GM23338 (cell line): ENCODE results near the gene MDN1. TPM values are rescaled to one million over a fixed set of nuclear protein-coding genes. Genes with fewer than 3 reads are reported as not detected.
A peak's percentile ranks its signal among the peaks of the same experiment; 100 is the strongest.

Experiments
- ATAC-seq: fragments of 200-7000 bp; cut with Tn5 transposase; 3 replicates; pipeline ENCODE4 v1.9.1; 2020
- DNase-seq: peaks from one replicate; pipeline ENCODE4 v3.0.0-alpha.2; 2015; ENCODE audit warnings: low spot score
- H2AFZ ChIP-seq: fragments of 200-600 bp; sonication (generic); 2 replicates; pipeline ENCODE4 v1.8.0; 2016; ENCODE audit warnings: antibody characterized with exemption, mild to moderate bottlenecking, moderate library complexity
- H3F3A ChIP-seq: fragments of 200-600 bp; sonication (generic); replicated peaks from 2 replicates; pipeline ENCODE4 v1.8.0; 2017; ENCODE audit warnings: antibody characterized with exemption, mixed run types, low read depth
- H3K27ac ChIP-seq: fragments of 200-600 bp; sonication (generic); 2 replicates; pipeline ENCODE4 v1.6.1; 2016; ENCODE audit warnings: low read depth
- H3K27me3 ChIP-seq: fragments of 200-600 bp; sonication (generic); 2 replicates; pipeline ENCODE4 v1.8.0; 2016; ENCODE audit warnings: mild to moderate bottlenecking, mixed run types, moderate library complexity; ENCODE audit not compliant: insufficient read depth
- H3K36me3 ChIP-seq: fragments of 200-600 bp; sonication (generic); 2 replicates; pipeline ENCODE4 v1.8.0; 2016; ENCODE audit warnings: mild to moderate bottlenecking; ENCODE audit not compliant: insufficient read depth
- H3K4me1 ChIP-seq: fragments of 200-600 bp; sonication (generic); 2 replicates; pipeline ENCODE4 v1.8.0; 2016; ENCODE audit warnings: mild to moderate bottlenecking, moderate library complexity; ENCODE audit not compliant: insufficient read depth
- H3K4me2 ChIP-seq: fragments of 200-600 bp; sonication (generic); 2 replicates; pipeline ENCODE4 v1.7.1; 2017; ENCODE audit warnings: mixed run types
- H3K4me3 ChIP-seq: fragments of 200-600 bp; sonication (generic); 2 replicates; pipeline ENCODE4 v1.6.1; 2016; ENCODE audit warnings: mixed run types
- H3K79me2 ChIP-seq: fragments of 200-600 bp; sonication (generic); replicated peaks from 2 replicates; pipeline ENCODE4 v1.8.0; 2017; ENCODE audit warnings: mild to moderate bottlenecking; ENCODE audit not compliant: insufficient read depth
- H3K9me2 ChIP-seq: fragments of 200-600 bp; sonication (generic); 2 replicates; pipeline ENCODE4 v1.8.0; 2017; ENCODE audit not compliant: insufficient read depth
- H4K20me1 ChIP-seq: fragments of 200-600 bp; sonication (generic); replicated peaks from 2 replicates; pipeline ENCODE4 v1.8.0; 2017; ENCODE audit warnings: mild to moderate bottlenecking; ENCODE audit not compliant: insufficient read depth
- H3K27ac Mint-ChIP-seq: 2 replicates; pipeline ENCODE4 v1.8.0; 2020; ENCODE audit warnings: inconsistent platforms, mild to moderate bottlenecking, moderate library complexity, mixed read lengths
- H3K27me3 Mint-ChIP-seq: 3 replicates; pipeline ENCODE4 v1.8.0; 2022; ENCODE audit warnings: low read depth, mild to moderate bottlenecking, moderate library complexity, mixed read lengths, inconsistent platforms; ENCODE audit not compliant: insufficient read depth, poor library complexity
- H3K36me3 Mint-ChIP-seq: 3 replicates; pipeline ENCODE4 v1.8.0; 2021; ENCODE audit warnings: low read depth, mild to moderate bottlenecking, inconsistent platforms, moderate library complexity, mixed read lengths
- H3K4me1 Mint-ChIP-seq: 3 replicates; pipeline ENCODE4 v1.8.0; 2020; ENCODE audit warnings: mild to moderate bottlenecking, inconsistent platforms, mixed read lengths
- H3K4me3 Mint-ChIP-seq: 3 replicates; pipeline ENCODE4 v1.8.0; 2021; ENCODE audit warnings: moderate library complexity, mild to moderate bottlenecking, inconsistent platforms, mixed read lengths
- H3K9me3 Mint-ChIP-seq: 3 replicates; pipeline ENCODE4 v1.8.0; 2020; ENCODE audit warnings: moderate library complexity, mild to moderate bottlenecking, inconsistent platforms, mixed read lengths
- CREB1 ChIP-seq: fragments of 250-450 bp; sonication (Bioruptor Pico); IDR thresholded peaks from 2 replicates; pipeline ENCODE4 v1.5.0; 2020; ENCODE audit warnings: low read depth, mild to moderate bottlenecking, moderate library complexity
- EZH2 ChIP-seq: fragments of 200-600 bp; sonication (generic); IDR thresholded peaks from one replicate; pipeline ENCODE4 v1.8.0; 2017; ENCODE audit warnings: antibody characterized with exemption, mild to moderate bottlenecking, low read depth; ENCODE audit not compliant: unreplicated experiment
- POLR2AphosphoS5 ChIP-seq: IDR thresholded peaks from 2 replicates; pipeline ENCODE4 v1.6.1; 2016; ENCODE audit warnings: antibody characterized with exemption, low read depth
- REST ChIP-seq: IDR thresholded peaks from one replicate; pipeline ENCODE4 v1.6.1; 2018; ENCODE audit warnings: antibody characterized with exemption; ENCODE audit not compliant: unreplicated experiment
- STAT1 ChIP-seq: IDR thresholded peaks from one replicate; pipeline ENCODE4 v1.6.1; 2016; ENCODE audit warnings: antibody characterized with exemption; ENCODE audit not compliant: unreplicated experiment
- ZNF114 ChIP-seq: fragments of 250-450 bp; sonication (Bioruptor Pico); IDR thresholded peaks from 2 replicates; pipeline ENCODE4 v1.5.0; 2020; ENCODE audit warnings: mild to moderate bottlenecking, moderate library complexity
- ZNF462 ChIP-seq: fragments of 250-450 bp; sonication (Bioruptor Pico); IDR thresholded peaks from 2 replicates; pipeline ENCODE4 v1.5.0; 2020; ENCODE audit warnings: mild to moderate bottlenecking, moderate library complexity
- polyA plus RNA-seq: library from polyadenylated mRNA; unstranded; fragments of >200 nt; fragmentation: Nextera tagmentation; extraction: Ambion mirVana; gene quantifications from 2 replicates; pipeline ENCODE4 v1.2.1, GENCODE V29; 2016
- total RNA-seq: library from RNA; depleted of rRNA; stranded (reverse); fragments of >200 nt; shearing (Covaris generic); gene quantifications from 2 replicates; pipeline ENCODE4 v1.2.3, GENCODE V29; 2014

MDN1 gene
- total and polyA plus RNA-seq, 2 experiments from 2014 or later: 165 to 217 TPM

- peaks cover 9% of the 10 kb centered on the region for H3K27me3 Mint-ChIP-seq
- Histone ChIP-seq H3F3A (peaks cover 6% of the 10 kb centered on the region; the same call in 1 of the 2 replicates), H3K27ac (peak overlapping the region; percentile 57), H3K79me2 (peaks cover 97% of the 10 kb centered on the region), H3K9me2 (no peaks in the 10 kb centered on the region), H3K27me3 (no peaks in the 10 kb centered on the region), H3K4me3 (no peak overlapping the region), H4K20me1 (peaks cover 22% of the 10 kb centered on the region; the same call in 1 of the 2 replicates), H3K4me2 (peak overlapping the region; percentile 2; the same call in 1 of the 2 replicates), H3K36me3 (peaks cover 28% of the 10 kb centered on the region; the same call in 1 of the 2 replicates), H3K4me1 (peaks cover 31% of the 10 kb centered on the region), H2AFZ (no peak overlapping the region)
- no peak for DNase-seq
- H3K4me3 Mint-ChIP-seq: no peak overlapping the region
- no peak for TF ChIP-seq ZNF114 (CRISPR knock-in tag)
- no peak for TF ChIP-seq EZH2
- no peak for TF ChIP-seq STAT1
- TF ChIP-seq POLR2AphosphoS5: no peak
- TF ChIP-seq REST: no peak
- TF ChIP-seq CREB1 (CRISPR knock-in tag): no peak
- TF ChIP-seq ZNF462 (CRISPR knock-in tag): no peak
- H3K9me3 Mint-ChIP-seq: no peaks in the 10 kb centered on the region
- H3K36me3 Mint-ChIP-seq: peaks cover 82% of the 10 kb centered on the region
- no peak for ATAC-seq
- H3K27ac Mint-ChIP-seq: peak overlapping the region; percentile 96
- peaks cover 45% of the 10 kb centered on the region for H3K4me1 Mint-ChIP-seq
These were observed 20.5 kb downstream of the MDN1 start for GRCh38 chr6:89799096-89799495.
